Hindlimb muscle (tissue), 1 donor: ENCODE results near the gene GAMT. TPM values are rescaled to one million over a fixed set of nuclear protein-coding genes. Genes with fewer than 3 reads are reported as not detected.

Experiments used
- DNase-seq: peaks from one replicate; pipeline ENCODE4 v3.0.0-alpha.2; 2013
- polyA plus RNA-seq: library from polyadenylated mRNA; unstranded; fragments of 120-200 nt; gene quantifications from one replicate; pipeline ENCODE4 v1.2.1, GENCODE V29; 2013; ENCODE audit not compliant: insufficient read length

GAMT gene
- polyA plus RNA-seq, 1 donor, result 287 TPM

GRCh38 chr19:1363599-1363998, 37.7 kb downstream of the GAMT start:
- no peak for DNase-seq

- DNase-seq, result no peak
Measured at GRCh38 chr19:1362387-1363257, 38.7 kb downstream of the GAMT start.

GRCh38 chr19:1361601-1362386, 39.5 kb downstream of the GAMT start:
- DNase-seq, result no peak

GRCh38 chr19:1360818-1361461, 40.4 kb downstream of the GAMT start:
- peak; percentile 78 for DNase-seq

GRCh38 chr19:1360126-1360817, 41.1 kb downstream of the GAMT start:
- no peak for DNase-seq

- no peak for DNase-seq
Measured at GRCh38 chr19:1357531-1358109, 43.7 kb downstream of the GAMT start.

- no peak for DNase-seq
Measured at GRCh38 chr19:1356508-1356865, 44.9 kb downstream of the GAMT start.

- peak; percentile 52 for DNase-seq
Measured at GRCh38 chr19:1355568-1356507, 45.5 kb downstream of the GAMT start.

- DNase-seq, result no peak
Measured at GRCh38 chr19:1354970-1355567, 46.3 kb downstream of the GAMT start.

GRCh38 chr19:1353144-1353543, 48.2 kb downstream of the GAMT start:
- DNase-seq, result no peak

- no peak for DNase-seq
Measured at GRCh38 chr19:1351381-1351851, 49.9 kb downstream of the GAMT start.

- no peak for DNase-seq
Measured at GRCh38 chr19:1350867-1351266, 50.5 kb downstream of the GAMT start.

- DNase-seq, result no peak
Measured at GRCh38 chr19:1349211-1349610, 52.1 kb downstream of the GAMT start.

Other genes with a start within 250 kb of the GAMT start
- gene SBNO2, start 227.3 kb downstream of the GAMT start, polyA plus RNA-seq, result 18.5 TPM
- gene STK11, start 195.8 kb downstream of the GAMT start, polyA plus RNA-seq, result 61.0 TPM
- gene CBARP, start 163.5 kb downstream of the GAMT start, polyA plus RNA-seq, result 1.9 TPM
- 183 TPM for gene ATP5F1D, start 159.8 kb downstream of the GAMT start, polyA plus RNA-seq
- 47.1 TPM for gene MIDN, start 153.0 kb downstream of the GAMT start, polyA plus RNA-seq
- gene CIRBP, start 132.2 kb downstream of the GAMT start, polyA plus RNA-seq, result 528 TPM
- gene FAM174C, start 126.0 kb downstream of the GAMT start, polyA plus RNA-seq, result 16.3 TPM
- 0.48 TPM for gene EFNA2, start 115.7 kb downstream of the GAMT start, polyA plus RNA-seq
- gene NDUFS7, start 17.6 kb downstream of the GAMT start, polyA plus RNA-seq, result 88.4 TPM
- gene DAZAP1, start 6.0 kb upstream of the GAMT start, polyA plus RNA-seq, result 82.0 TPM
- 1,308 TPM for gene RPS15, start 36.9 kb upstream of the GAMT start, polyA plus RNA-seq
- gene APC2, start 48.6 kb upstream of the GAMT start, polyA plus RNA-seq, result 1.1 TPM
- 22.4 TPM for gene C19orf25, start 77.7 kb upstream of the GAMT start, polyA plus RNA-seq
- 1.9 TPM for gene PCSK4, start 88.8 kb upstream of the GAMT start, polyA plus RNA-seq
- gene REEP6, start 89.6 kb upstream of the GAMT start, polyA plus RNA-seq, result 3.0 TPM
- gene ADAMTSL5, start 111.5 kb upstream of the GAMT start, polyA plus RNA-seq, result 17.0 TPM
- gene PLK5, start 122.5 kb upstream of the GAMT start, polyA plus RNA-seq, result 0.30 TPM
- 30.4 TPM for gene MEX3D, start 166.8 kb upstream of the GAMT start, polyA plus RNA-seq
- gene MBD3, start 191.3 kb upstream of the GAMT start, polyA plus RNA-seq, result 67.1 TPM
- gene UQCR11, start 203.9 kb upstream of the GAMT start, polyA plus RNA-seq, result 137 TPM